IMR-90 (cell line): Measurements from ENCODE around the gene ANKRD44. TPM values are rescaled to one million over a fixed set of nuclear protein-coding genes. Genes with fewer than 3 reads are reported as not detected.

Experiments used
- ATAC-seq: fragments of 200-7000 bp; cut with Tn5 transposase; 2 replicates; pipeline ENCODE4 v1.9.1; 2020; ENCODE audit warnings: low read depth, mild to moderate bottlenecking, moderate library complexity
- BruUV-seq: library from RNA; stranded (reverse); fragments of 400-500 nt; replicated peaks from 2 replicates; lab custom pipeline; 2021; lab: Mats Ljungman, UMichigan
- CTCF ChIA-PET: fragments of 300-600 bp; formaldehyde crosslinking; extraction: SDS; loops from one replicate; lab custom pipeline; 2021; ENCODE audit warnings: antibody characterized with exemption; lab: Yijun Ruan, JAX
- POLR2A ChIA-PET: fragments of 300-600 bp; sonication (Branson Sonifier 250); formaldehyde crosslinking; loops from one replicate; lab custom pipeline; 2022; ENCODE audit warnings: antibody characterized with exemption; ENCODE audit not compliant: unreplicated experiment; lab: Charles Lee
- DNase-seq: peaks from one replicate; pipeline ENCODE4 v3.0.0; 2013
- H2AFZ ChIP-seq: replicated peaks from 2 replicates; pipeline ENCODE3; 2013; ENCODE audit warnings: low read length, mild to moderate bottlenecking; ENCODE audit not compliant: poor library complexity
- H2AK5ac ChIP-seq: 2 replicates; pipeline ENCODE4 v1.6.1; 2013; ENCODE audit warnings: low read depth, low read length, inconsistent platforms
- H2AK9ac ChIP-seq: replicated peaks from 2 replicates; pipeline ENCODE3; 2013; ENCODE audit warnings: mild to moderate bottlenecking, low read depth, low read length, moderate library complexity; ENCODE audit not compliant: poor library complexity
- H2BK120ac ChIP-seq: 2 replicates; pipeline ENCODE4 v1.6.1; 2013; ENCODE audit warnings: low read depth, low read length, inconsistent platforms
- H2BK15ac ChIP-seq: 3 replicates; pipeline ENCODE4 v1.6.1; 2013; ENCODE audit warnings: low read depth, low read length, inconsistent platforms
- H2BK20ac ChIP-seq: 2 replicates; pipeline ENCODE4 v1.6.1; 2013; ENCODE audit warnings: low read depth, mild to moderate bottlenecking, inconsistent platforms, low read length, moderate library complexity
- H2BK5ac ChIP-seq: 2 replicates; pipeline ENCODE4 v1.6.1; 2013; ENCODE audit warnings: mild to moderate bottlenecking, low read depth, low read length, inconsistent platforms; ENCODE audit not compliant: poor library complexity, severe bottlenecking
- H3K14ac ChIP-seq: replicated peaks from 2 replicates; pipeline ENCODE4 v1.6.1; 2013; ENCODE audit warnings: low read depth, low read length, inconsistent platforms
- H3K18ac ChIP-seq: 2 replicates; pipeline ENCODE4 v1.6.1; 2013; ENCODE audit warnings: low read depth, low read length, control low read depth
- H3K23ac ChIP-seq: 2 replicates; pipeline ENCODE4 v1.6.1; 2013; ENCODE audit warnings: low read depth, low read length, inconsistent platforms
- H3K27ac ChIP-seq: 2 replicates; pipeline ENCODE4 v1.5.1; 2013; ENCODE audit warnings: mild to moderate bottlenecking, control low read depth, low read length; ENCODE audit not compliant: insufficient read depth
- H3K27me3 ChIP-seq: 2 replicates; pipeline ENCODE4 v1.6.1; 2013; ENCODE audit warnings: low read length; ENCODE audit not compliant: control insufficient read depth, insufficient read depth
- H3K36me3 ChIP-seq: 2 replicates; pipeline ENCODE4 v1.6.1; 2013; ENCODE audit warnings: low read length, mixed read lengths; ENCODE audit not compliant: control insufficient read depth, insufficient read depth
- H3K4ac ChIP-seq: 2 replicates; pipeline ENCODE4 v1.6.1; 2013; ENCODE audit warnings: low read depth, low read length, inconsistent platforms
- H3K4me1 ChIP-seq: 2 replicates; pipeline ENCODE4 v1.6.1; 2013; ENCODE audit warnings: low read length, mixed read lengths; ENCODE audit not compliant: control insufficient read depth, insufficient read depth
- H3K4me2 ChIP-seq: 2 replicates; pipeline ENCODE4 v1.6.1; 2013; ENCODE audit warnings: low read depth, mild to moderate bottlenecking, control low read depth, low read length, moderate library complexity
- H3K4me3 ChIP-seq: 2 replicates; pipeline ENCODE4 v1.5.1; 2013; ENCODE audit warnings: low read depth, mild to moderate bottlenecking, control low read depth, low read length, moderate library complexity; ENCODE audit not compliant: insufficient read depth
- H3K56ac ChIP-seq: 2 replicates; pipeline ENCODE4 v1.6.1; 2013; ENCODE audit warnings: low read length, inconsistent platforms; ENCODE audit not compliant: insufficient read depth; ENCODE audit errors: extremely low read depth
- H3K79me1 ChIP-seq, 2 experiments: 2 replicates each; pipeline ENCODE4 v1.6.1; 2013; ENCODE audit warnings: low read length in 2 of 2, inconsistent platforms in 1 of 2, low read depth in 1 of 2
- H3K9ac ChIP-seq: 2 replicates; pipeline ENCODE4 v1.6.1; 2013; ENCODE audit warnings: low read depth, low read length, control low read depth
- H3K9me1 ChIP-seq: 2 replicates; pipeline ENCODE4 v1.6.1; 2013; ENCODE audit warnings: low read length, inconsistent platforms; ENCODE audit not compliant: insufficient read depth
- H3K9me3 ChIP-seq: 2 replicates; pipeline ENCODE4 v1.6.1; 2013; ENCODE audit warnings: low read length; ENCODE audit not compliant: control insufficient read depth, insufficient read depth
- H4K20me1 ChIP-seq: 2 replicates; pipeline ENCODE4 v1.6.1; 2013; ENCODE audit warnings: low read length, inconsistent platforms; ENCODE audit not compliant: insufficient read depth
- H4K5ac ChIP-seq: 2 replicates; pipeline ENCODE4 v1.6.1; 2013; ENCODE audit warnings: mild to moderate bottlenecking, low read depth, low read length, control low read depth
- H4K8ac ChIP-seq, 2 experiments: 2 replicates each; pipeline ENCODE4 v1.6.1; 2013; ENCODE audit warnings: low read depth in 2 of 2, low read length in 2 of 2, control low read depth in 1 of 2, inconsistent platforms in 1 of 2
- H4K91ac ChIP-seq: 2 replicates; pipeline ENCODE4 v1.6.1; 2013; ENCODE audit warnings: low read depth, low read length, inconsistent platforms; ENCODE audit not compliant: insufficient read depth
- MAFK ChIP-seq: IDR thresholded peaks from 2 replicates; pipeline ENCODE4 v1.6.1; 2012; ENCODE audit warnings: low read depth, low read length, improper control_type of control experiment
- WGBS, 2 experiments: methylation state at CpG; one replicate each; pipeline versions ENCODE4 v1.1.5 to v1.1.7; 2013; ENCODE audit warnings: missing lambda C conversion rate in 2 of 2; ENCODE audit not compliant: insufficient read length in 1 of 2; ENCODE audit errors: extremely low coverage in 2 of 2; 5-methylcytosine and 5-hydroxymethylcytosine counted together
- dilution Hi-C: fragments of 300-500 bp; cut with HindIII; formaldehyde crosslinking; loops from one replicate; pipeline ENCODE4 v1.14.3; 2018; ENCODE audit warnings: low sequenced_read_pairs; ENCODE audit not compliant: unreplicated experiment
- in situ Hi-C: fragments of 300-500 bp; cut with MboI; formaldehyde crosslinking; loops from 3 replicates; pipeline ENCODE4 v1.14.3; 2019; ENCODE audit warnings: low sequenced_read_pairs, inconsistent platforms, mixed read lengths
- intact Hi-C: fragments of 100-400 bp; cut with micrococcal nuclease; formaldehyde crosslinking; loops from 2 replicates; pipeline ENCODE4 v1.10.0; 2022
- polyA plus RNA-seq, 3 experiments: library from polyadenylated mRNA; depleted of rRNA; stranded (reverse); fragments of >200 nt; gene quantifications; 2 replicates each; pipeline ENCODE4 v1.2.3, GENCODE V29; 2012; ENCODE audit warnings: low replicate concordance in 1 of 3
- total RNA-seq: library from RNA; depleted of rRNA; stranded (reverse); fragments of >200 nt; gene quantifications from 2 replicates; pipeline ENCODE4 v1.2.3, GENCODE V29; 2012

ANKRD44 gene
- total and polyA plus RNA-seq, 2 of the 4 experiments (the other 2 are of a cell fraction), result 5.2 to 15.6 TPM

GRCh38 chr2:197149546-197149945 lies 161.0 kb downstream of the ANKRD44 start:
- ChIA-PET POLR2A (no interaction called here), CTCF (no interaction called here)
- no peak overlapping the region for H3K4me2 ChIP-seq
- WGBS, 2 experiments, result 80% methylated on average over 1 of the region's 4 CpGs; no CpG with 5 or more reads in 1 of the 2 experiments
- no peak overlapping the region for H4K8ac ChIP-seq
- no peaks in the 10 kb centered on the region for H4K20me1 ChIP-seq
- in situ Hi-C loops, result no loop called here
- no peak overlapping the region for H3K4me3 ChIP-seq
- peaks cover 5% of the 10 kb centered on the region; the same call in 1 of the 2 replicates for H3K9me1 ChIP-seq
- H3K27ac ChIP-seq, result no peak overlapping the region
- no peak overlapping the region for H2AFZ ChIP-seq
- H3K79me1 ChIP-seq, result no peaks in the 10 kb centered on the region; a peak in 1 of 4 replicates
- no peak overlapping the region for H2BK5ac ChIP-seq
- H3K23ac ChIP-seq, result no peak overlapping the region
- H3K27me3 ChIP-seq, result no peaks in the 10 kb centered on the region
- H3K36me3 ChIP-seq, result no peaks in the 10 kb centered on the region
- no peak overlapping the region for H3K18ac ChIP-seq
- no peak overlapping the region for H2AK5ac ChIP-seq
- no peak overlapping the region for H2AK9ac ChIP-seq
- intact Hi-C loops, result no loop called here
- H2BK20ac ChIP-seq, result no peak overlapping the region
- no peak for DNase-seq
- H3K9me3 ChIP-seq, result no peaks in the 10 kb centered on the region
- no peak overlapping the region for H2BK120ac ChIP-seq
- H3K14ac ChIP-seq, result no peak overlapping the region
- ATAC-seq, result no peak
- H2BK15ac ChIP-seq, result no peak overlapping the region
- H3K4ac ChIP-seq, result no peak overlapping the region
- peaks cover 9% of the 10 kb centered on the region for H3K4me1 ChIP-seq
- dilution Hi-C loops, result no loop called here
- H4K91ac ChIP-seq, result no peak overlapping the region
- no TSS peak for BruUV-seq
- no peak overlapping the region for H3K56ac ChIP-seq
- no peak overlapping the region for H4K5ac ChIP-seq
- TF ChIP-seq MAFK, result no peak
- H3K9ac ChIP-seq, result no peak overlapping the region
